ENCODE measurements around the gene COPZ2.
"Not testable (repeated sequence)": the region's sequence is repeated elsewhere in the genome, so short reads cannot be mapped to it uniquely, and the experiment has no call there.

The COPZ2 gene

GRCh38 chr17:48037036-48037837 is at the start of gene COPZ2:
TSS of gene COPZ2 (minus strand) at chr17:48037797. CDS start at chr17:48037777, 20 bp downstream.
- in situ Hi-C loops (cut with MboI; ENCODE audit: low sequenced_read_pairs) = no loop called here

GRCh38 chr17:48084932-48085331 is 47.3 kb upstream of the COPZ2 start:
- in situ Hi-C loops (cut with MboI; ENCODE audit: low sequenced_read_pairs) = no loop called here

GRCh38 chr17:48081858-48082257 is 44.3 kb upstream of the COPZ2 start:
- in situ Hi-C loops (cut with MboI; ENCODE audit: low sequenced_read_pairs) = no loop called here

GRCh38 chr17:48077152-48077551 is 39.6 kb upstream of the COPZ2 start:
- in situ Hi-C loops (cut with MboI; ENCODE audit: low sequenced_read_pairs) = not testable (repeated sequence)

GRCh38 chr17:48074322-48075081 is 36.9 kb upstream of the COPZ2 start:
- in situ Hi-C loops (cut with MboI; ENCODE audit: low sequenced_read_pairs) = no loop called here

GRCh38 chr17:48073566-48074094 is 36.0 kb upstream of the COPZ2 start:
- in situ Hi-C loops (cut with MboI; ENCODE audit: low sequenced_read_pairs) = not testable (repeated sequence)

- in situ Hi-C loops (cut with MboI; ENCODE audit: low sequenced_read_pairs) = not testable (repeated sequence)
Measured at GRCh38 chr17:48072811-48073210, 35.2 kb upstream of the COPZ2 start.

- in situ Hi-C loops (cut with MboI; ENCODE audit: low sequenced_read_pairs) = no loop called here
Measured at GRCh38 chr17:48071654-48072053, 34.1 kb upstream of the COPZ2 start.

- in situ Hi-C loops (cut with MboI; ENCODE audit: low sequenced_read_pairs) = no loop called here
Measured at GRCh38 chr17:48070195-48070594, 32.6 kb upstream of the COPZ2 start.

GRCh38 chr17:48068491-48068961 is 30.9 kb upstream of the COPZ2 start:
- in situ Hi-C loops (cut with MboI; ENCODE audit: low sequenced_read_pairs) = no loop called here

- in situ Hi-C loops (cut with MboI; ENCODE audit: low sequenced_read_pairs) = not testable (repeated sequence)
Measured at GRCh38 chr17:48067808-48068207, 30.2 kb upstream of the COPZ2 start.

- in situ Hi-C loops (cut with MboI; ENCODE audit: low sequenced_read_pairs) = no loop called here
Measured at GRCh38 chr17:48067245-48067644, 29.6 kb upstream of the COPZ2 start.

GRCh38 chr17:48066656-48067055 is 29.1 kb upstream of the COPZ2 start:
- in situ Hi-C loops (cut with MboI; ENCODE audit: low sequenced_read_pairs) = no loop called here

GRCh38 chr17:48066192-48066591 is 28.6 kb upstream of the COPZ2 start:
- in situ Hi-C loops (cut with MboI; ENCODE audit: low sequenced_read_pairs) = no loop called here

- in situ Hi-C loops (cut with MboI; ENCODE audit: low sequenced_read_pairs) = no loop called here
Measured at GRCh38 chr17:48064638-48065037, 27.0 kb upstream of the COPZ2 start.

- in situ Hi-C loops (cut with MboI; ENCODE audit: low sequenced_read_pairs) = no loop called here
Measured at GRCh38 chr17:48062273-48062672, 24.7 kb upstream of the COPZ2 start.

- in situ Hi-C loops (cut with MboI; ENCODE audit: low sequenced_read_pairs) = no loop called here
Measured at GRCh38 chr17:48060249-48060648, 22.7 kb upstream of the COPZ2 start.

- in situ Hi-C loops (cut with MboI; ENCODE audit: low sequenced_read_pairs) = no loop called here
Measured at GRCh38 chr17:48059125-48059668, 21.6 kb upstream of the COPZ2 start.

- in situ Hi-C loops (cut with MboI; ENCODE audit: low sequenced_read_pairs) = no loop called here
Measured at GRCh38 chr17:48058393-48059124, 21.0 kb upstream of the COPZ2 start.

GRCh38 chr17:48057626-48058025 is 20.0 kb upstream of the COPZ2 start:
- in situ Hi-C loops (cut with MboI; ENCODE audit: low sequenced_read_pairs) = no loop called here

GRCh38 chr17:48056879-48057278 is 19.3 kb upstream of the COPZ2 start:
- in situ Hi-C loops (cut with MboI; ENCODE audit: low sequenced_read_pairs) = no loop called here

All from hTERT RPE-1 (cell line).